A204.1 (cell line): ENCODE measurements around the gene SHISA6.

Experiments
- FAIRE-seq: peaks from 2 replicates; lab custom pipeline; 2012; peaks lifted over from hg19 to GRCh38; lab: Jason Lieb, UNC

The SHISA6 gene

GRCh38 chr17:11598274-11599221, 357.5 kb downstream of the SHISA6 start, which contains the start of gene DNAH9:
Gene DNAH9, plus strand, starts transcription at chr17:11598470. Its CDS starts 29 bp downstream, at chr17:11598499.
- no peak for FAIRE-seq

- FAIRE-seq, result no peak
These were observed 360.6 kb downstream of the SHISA6 start for GRCh38 chr17:11601661-11602060.

- FAIRE-seq, result no peak
These were observed 367.4 kb downstream of the SHISA6 start for GRCh38 chr17:11608396-11608795.

- no peak for FAIRE-seq
These were observed 370.1 kb downstream of the SHISA6 start for GRCh38 chr17:11610999-11611566.

GRCh38 chr17:11612956-11613355, 371.9 kb downstream of the SHISA6 start:
- FAIRE-seq, result no peak
